GM18507 (cell line): ENCODE measurements around the gene APOB.

Source experiments
- DNase-seq: peaks from one replicate; pipeline ENCODE4 v3.0.0; 2011; ENCODE audit warnings: low read depth; ENCODE audit not compliant: insufficient read length; ENCODE audit errors: extremely low spot score
- FAIRE-seq: peaks from 2 replicates; lab custom pipeline; 2011; peaks lifted over from hg19 to GRCh38; lab: Jason Lieb, UNC

The APOB gene

DNA sequence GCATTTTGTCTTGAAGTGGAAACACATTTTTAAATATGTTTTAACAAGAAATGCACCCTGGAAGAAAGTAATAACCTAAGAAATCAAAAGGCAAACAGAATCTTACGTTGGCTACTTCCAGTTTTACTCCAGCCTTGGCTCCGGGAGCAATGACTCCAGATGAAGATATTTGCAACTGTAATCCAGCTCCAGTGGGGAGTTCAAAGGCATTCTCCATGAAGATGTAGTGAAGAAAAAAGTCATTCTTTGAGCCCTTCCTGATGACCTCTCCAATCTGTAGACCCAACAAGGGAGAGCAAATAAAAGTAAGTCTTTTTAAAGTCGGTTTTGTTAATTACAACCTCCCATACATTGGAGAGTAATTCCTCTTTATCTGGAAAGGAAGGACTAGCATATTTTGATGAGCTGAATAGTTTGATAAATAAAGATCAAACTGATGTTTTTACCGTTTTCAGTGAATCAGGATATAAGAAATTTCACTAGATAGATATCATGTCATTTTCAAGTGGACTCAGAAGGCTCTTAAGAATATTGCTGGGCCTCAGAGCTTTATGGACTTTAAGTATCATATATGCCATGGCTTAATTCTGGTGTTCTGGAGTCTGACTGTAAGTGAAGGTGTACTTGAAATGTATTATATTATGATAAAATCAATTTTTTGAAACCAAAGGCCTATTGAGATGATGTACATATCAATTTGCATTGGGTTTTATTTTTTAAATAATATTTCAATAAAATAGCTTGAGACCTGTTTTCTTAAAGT, 20.3 kb downstream of the APOB start:
- DNase-seq = no peak
- FAIRE-seq = no peak

- FAIRE-seq (no peak), DNase-seq (no peak)
Observed at GRCh38 chr2:21022792-21023367, 21.0 kb downstream of the APOB start.

DNA sequence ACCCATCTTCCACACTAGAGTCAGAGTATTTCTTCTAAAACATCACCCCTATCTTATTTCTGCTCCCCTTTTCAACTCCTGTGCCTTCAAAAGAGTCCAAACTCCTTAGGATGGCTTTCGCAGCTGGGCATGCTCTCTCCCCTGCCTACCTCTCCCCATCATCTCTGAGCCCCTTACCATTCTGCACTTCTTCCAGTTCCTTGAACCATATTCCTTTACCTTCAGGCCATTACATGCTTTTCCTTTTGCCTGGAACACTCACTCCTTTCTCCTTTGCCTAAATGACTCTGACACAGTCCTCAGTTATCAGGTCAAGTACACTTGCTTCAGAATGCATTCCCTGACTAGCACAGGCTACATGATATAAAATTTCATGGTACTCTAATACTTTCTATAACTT, 22.4 kb downstream of the APOB start:
- DNase-seq (no peak), FAIRE-seq (no peak)

DNA sequence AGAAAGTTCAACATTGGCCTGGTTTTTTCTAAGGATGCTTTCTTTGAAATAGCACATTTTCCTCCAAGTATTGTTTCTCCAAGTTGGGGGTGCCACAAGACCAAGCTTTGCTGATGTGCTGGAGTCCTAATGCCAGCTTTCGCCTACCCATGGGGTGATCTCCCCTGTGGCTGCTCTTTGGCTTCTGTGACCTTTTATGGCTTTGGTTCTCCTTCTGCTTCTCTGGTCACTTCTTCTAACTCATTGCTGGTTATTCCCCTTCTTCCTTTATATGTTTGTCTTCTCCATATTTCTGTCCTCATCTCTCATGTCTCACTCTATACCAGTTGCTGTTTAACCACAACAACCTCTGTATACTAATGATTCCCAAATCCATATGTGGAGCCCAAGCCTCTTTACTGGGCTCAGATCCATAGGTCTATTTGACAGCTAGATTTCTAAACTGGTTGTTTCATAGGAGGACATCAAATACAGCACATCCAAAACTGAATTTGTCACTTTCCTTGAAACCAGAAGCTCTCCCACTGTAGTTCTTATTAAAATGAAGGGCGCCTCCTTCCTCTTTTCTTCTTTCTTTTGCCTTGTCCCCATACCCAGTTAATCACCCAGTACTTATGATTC, 23.1 kb downstream of the APOB start:
- DNase-seq (no peak), FAIRE-seq (no peak)

- no peak for FAIRE-seq
- no peak for DNase-seq
Observed at GRCh38 chr2:21020031-21020667, 23.7 kb downstream of the APOB start.

GRCh38 chr2:21019678-21020021, 24.2 kb downstream of the APOB start:
- DNase-seq (no peak), FAIRE-seq (no peak)

DNA sequence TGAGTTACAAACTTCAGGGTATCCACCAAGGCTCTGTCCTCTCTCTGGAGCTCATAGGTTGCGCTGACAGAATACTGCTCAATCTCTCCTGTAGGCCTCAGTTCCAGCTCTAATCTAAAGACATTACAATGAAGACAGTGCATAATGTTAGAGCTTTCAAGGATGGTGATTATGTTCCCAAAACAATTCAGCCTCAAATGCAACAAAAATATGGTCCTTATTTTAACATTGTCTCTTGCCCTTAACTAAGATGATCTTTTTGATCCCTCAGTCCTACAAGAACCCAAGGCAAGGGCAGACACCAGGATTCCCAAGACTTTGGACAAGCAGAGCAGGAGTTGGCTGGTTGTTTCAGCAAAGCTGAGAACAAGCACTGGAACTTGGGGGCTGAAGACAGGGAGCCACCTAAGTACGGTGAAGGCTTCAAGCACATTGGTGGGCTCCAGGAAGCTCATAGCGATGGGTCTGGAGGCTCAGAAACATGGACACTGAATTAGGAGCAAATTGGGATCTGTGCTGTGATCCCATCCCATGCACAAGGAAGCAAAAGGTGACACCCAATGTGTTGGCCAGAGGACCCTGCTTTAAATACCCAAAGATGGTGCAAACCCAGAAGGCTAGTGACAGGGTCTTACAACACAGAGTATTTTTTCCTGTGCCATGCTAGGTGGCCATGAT, 24.7 kb downstream of the APOB start:
- FAIRE-seq (no peak), DNase-seq (no peak)

DNA sequence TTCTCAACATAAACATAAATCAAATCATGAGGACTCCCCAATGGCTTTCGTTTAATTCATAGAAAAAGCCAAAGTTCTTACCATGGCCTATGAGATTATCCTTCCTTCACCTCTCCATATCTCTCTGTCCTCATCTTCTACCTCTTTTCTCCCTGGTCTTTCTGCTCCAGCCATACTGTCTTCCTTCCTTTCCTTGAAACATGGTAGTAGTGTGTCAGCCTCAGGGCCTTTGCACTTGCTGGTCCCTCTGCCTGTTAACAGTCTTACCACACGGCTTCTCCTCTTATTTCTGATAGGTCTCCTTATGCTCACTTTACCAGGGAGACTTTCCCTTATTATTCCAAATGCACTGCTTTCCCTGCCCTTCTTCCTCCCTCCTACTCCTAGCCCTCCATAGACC, 25.6 kb downstream of the APOB start:
- FAIRE-seq (no peak), DNase-seq (no peak)

DNA sequence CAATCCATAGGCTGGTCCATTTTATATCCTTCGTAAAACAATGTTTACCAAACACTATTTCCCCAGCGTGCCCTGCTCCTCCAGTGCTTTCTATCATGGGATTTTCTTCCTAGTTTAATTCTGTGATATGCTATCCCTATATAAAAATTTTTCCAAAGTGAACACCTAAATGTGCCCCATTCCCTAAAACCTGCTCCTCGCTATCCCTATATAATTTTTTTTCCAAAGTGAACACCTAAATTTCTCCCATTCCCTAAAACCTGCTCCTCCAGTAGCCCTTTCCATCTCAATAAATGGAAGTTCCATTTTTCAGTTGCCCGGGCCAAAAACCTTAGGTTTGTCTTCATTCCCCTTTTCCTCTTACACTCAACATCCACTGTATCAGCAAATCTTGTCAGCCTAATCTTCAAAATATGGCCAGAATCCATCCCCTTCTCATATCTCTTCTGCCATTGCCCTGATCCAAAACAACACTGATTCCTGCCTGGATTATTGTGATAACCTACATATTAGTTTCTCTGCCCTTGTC, 26.1 kb downstream of the APOB start:
- no peak for FAIRE-seq
- DNase-seq = no peak

DNA sequence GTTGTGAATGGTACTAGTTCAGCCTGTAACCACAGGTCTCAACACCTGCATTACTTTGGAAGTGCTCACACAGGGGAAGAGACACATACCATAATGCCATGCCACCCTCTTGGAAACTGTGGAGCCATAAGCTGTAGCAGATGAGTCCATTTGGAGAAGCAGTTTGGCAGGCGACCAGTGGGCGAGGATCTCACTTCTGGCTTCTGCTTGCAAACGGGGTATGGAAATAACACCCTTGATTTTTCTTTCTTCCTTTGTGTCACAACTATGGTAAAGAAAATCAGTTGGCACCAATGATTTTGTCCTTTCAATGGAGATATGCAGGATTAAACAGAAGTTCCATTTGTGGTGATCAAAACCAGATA, 28.6 kb downstream of the APOB start:
- FAIRE-seq (no peak), DNase-seq (no peak)

- FAIRE-seq (no peak), DNase-seq (no peak)
Observed at GRCh38 chr2:21014364-21015280, 29.3 kb downstream of the APOB start.

DNA sequence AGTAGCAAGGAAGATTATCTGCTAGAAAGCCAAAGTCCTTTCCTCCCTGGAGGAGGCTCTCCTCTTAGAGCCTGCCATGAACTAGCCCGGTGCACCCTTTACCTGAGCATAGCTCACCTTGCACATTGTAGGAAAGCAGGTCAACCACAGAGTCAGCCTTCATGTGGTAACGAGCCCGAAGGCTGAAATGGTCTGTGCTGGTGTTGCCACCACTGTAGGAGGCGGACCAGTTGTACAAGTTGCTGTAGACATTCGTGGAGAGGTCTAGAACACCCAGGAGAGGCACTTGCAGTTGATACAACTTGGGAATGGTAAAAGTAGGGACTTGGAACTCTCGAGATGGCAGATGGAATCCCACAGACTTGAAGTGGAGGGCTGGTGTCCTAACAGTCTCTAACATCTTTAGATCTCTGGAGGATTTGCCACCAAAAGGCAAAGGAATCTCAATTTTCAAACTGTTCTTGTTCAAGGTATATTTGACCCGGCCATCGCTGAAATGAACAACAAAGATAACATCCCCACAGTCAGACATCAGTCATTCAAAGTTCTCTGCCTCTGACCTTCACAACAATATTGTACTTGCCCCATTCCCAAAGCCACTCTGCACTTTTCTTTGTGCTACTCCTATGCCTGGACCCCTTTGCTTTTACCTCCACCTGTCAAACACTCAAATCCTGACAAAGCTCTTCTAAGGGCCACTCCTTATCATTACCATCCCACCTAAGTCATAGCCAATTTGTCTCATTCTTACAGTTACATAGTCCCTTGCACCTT, 30.6 kb downstream of the APOB start:
- FAIRE-seq (no peak), DNase-seq (no peak)

DNA sequence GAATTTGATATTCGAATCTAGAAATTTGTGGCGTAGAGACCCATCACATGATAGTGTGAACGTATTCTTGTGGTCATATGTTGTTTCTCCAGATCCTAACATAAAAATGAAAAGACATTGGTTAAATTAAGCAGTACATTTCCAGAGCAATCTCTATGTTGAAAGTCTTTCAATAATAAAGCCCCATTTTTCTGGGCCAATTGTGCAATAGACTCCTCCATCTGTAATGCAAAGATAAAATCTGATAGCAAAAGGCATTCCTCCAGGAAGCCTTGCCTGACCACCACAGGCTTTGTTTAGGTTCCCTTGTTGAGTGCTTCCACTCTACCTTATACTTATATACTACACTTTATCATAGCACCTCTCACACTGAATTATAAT, 31.3 kb downstream of the APOB start:
- DNase-seq (no peak), FAIRE-seq (no peak)

- DNase-seq (no peak), FAIRE-seq (no peak)
Observed at GRCh38 chr2:21011876-21012556, 31.9 kb downstream of the APOB start.

- FAIRE-seq (no peak), DNase-seq (no peak)
Observed at GRCh38 chr2:21011453-21011852, 32.4 kb downstream of the APOB start.

- FAIRE-seq (no peak), DNase-seq (no peak)
Observed at GRCh38 chr2:21010813-21011439, 32.9 kb downstream of the APOB start.

DNA sequence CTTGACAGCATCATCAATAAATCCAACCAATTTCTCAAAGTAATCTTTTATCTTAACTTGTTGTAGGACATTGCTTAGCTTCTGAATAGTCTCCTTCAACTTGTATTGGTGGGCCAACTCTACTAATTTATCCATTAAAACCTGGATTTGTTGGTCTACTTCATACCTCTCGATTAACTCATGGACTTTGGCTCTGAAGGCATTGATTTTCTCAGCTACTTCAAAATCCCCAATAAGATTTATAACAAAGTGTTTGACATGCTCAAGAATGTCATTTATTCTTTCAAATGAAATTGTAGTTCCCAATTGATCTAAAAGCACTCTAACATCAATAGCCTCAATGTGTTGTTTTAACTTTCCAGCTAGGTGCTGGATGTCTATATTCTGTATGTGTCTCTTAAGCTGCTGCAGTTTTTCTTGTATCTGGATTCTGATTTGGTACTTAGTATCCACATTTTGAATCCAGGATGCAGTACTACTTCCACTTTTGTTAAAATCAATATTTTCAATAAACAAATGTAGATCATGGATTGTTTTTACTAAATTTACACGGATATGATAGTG, 34.1 kb downstream of the APOB start:
- DNase-seq (no peak), FAIRE-seq (no peak)
